ENCODE measurements around the gene NUP210. TPM values are rescaled to one million over a fixed set of nuclear protein-coding genes. Genes with fewer than 3 reads are reported as not detected.
A peak's percentile ranks its signal among the peaks of the same experiment; 100 is the strongest.

NUP210 gene
- total RNA-seq, 1 experiment from 2014 or later: 3.7 TPM

DNA sequence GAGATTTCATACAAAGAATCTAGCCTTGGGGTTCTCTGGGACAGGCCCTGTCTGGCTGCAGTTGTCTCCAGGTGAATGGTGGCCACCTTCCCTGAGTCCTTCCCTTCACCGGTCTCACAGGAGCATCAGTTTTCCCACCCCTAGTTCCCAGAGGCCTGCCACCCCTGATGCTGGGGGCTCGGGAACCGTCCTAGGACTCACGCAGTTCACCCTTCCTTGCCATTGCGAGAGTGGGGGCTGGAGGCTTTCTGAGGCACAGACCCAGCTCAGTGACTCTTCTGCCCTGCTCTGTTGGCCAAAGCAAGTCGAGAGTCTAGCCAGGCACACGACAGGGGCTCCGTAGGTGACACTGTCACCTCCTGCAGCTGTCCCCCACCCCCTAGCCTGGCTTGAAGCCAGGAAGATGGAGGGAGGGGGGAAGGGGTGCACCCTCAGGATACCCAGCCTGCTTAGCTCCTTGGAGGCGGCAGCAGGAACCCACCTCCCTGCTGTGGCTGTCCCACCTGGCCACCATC, 130.3 kb downstream of the NUP210 start:
- DNase-seq (ENCODE audit: low spot score): no peak

DNA sequence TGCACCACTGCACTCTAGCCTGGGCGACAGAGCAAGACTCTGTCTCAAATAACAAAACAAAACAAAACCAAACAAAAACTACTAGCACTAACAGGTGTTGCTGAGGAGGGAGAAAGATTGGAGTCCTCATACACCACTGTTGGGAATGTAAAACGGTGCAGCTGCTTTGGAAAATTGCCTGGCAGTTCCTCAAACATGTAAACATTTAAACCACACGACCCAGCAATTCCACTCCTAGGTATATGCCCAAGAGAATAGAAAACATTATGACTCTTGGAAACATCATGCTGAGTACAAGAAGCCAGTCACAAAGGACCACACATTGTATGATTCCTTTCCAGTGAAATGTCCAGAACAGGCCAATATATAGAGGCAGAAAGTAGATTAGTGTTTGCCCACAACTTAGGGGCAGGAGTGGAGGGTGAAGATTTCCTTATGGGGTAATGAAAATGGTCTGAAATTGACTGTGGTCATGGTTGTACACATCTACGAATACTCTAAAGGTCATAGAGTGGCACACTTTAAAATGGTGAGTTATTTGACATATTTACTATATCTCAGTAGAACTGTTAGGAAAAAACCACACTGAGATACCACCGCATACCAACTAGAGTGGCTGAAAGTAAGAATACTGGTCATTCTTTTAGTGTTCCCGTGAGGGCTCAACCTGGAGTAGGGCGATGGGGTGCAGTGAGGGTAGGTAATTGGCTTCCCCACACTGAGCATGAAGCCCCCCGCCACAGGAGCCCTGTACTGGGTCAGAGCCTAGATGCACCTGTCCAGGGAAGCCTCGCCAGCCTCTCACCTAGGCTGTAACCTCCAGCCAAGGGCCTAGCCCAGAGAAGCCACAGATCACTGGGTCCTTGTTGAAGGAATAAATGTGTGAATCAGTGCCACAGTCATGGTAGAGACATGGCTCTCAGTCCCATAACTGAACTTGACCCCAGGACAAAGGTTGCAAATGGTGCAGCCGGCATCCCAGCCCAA, 131.1 kb downstream of the NUP210 start:
- peak; percentile 86 for DNase-seq (ENCODE audit: low spot score)

DNA sequence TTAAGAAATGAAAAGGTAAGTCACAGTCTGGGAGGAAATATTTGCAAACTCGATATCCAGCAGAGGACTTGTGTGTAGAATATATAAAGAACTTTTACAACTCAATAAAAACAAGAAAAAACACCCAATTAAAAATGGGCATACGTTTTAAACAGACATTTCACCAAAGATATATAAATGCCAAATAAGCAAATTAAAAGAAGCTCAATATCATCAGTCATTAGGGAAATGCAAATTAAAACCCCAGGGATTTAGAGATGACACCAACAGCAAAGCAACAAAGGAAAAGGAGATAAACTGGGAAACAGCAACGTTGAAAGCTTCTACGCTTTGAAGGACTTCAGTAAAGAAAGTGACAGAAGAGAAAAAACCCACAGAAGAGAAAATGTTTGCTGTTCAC, 132.3 kb downstream of the NUP210 start:
- DNase-seq (ENCODE audit: low spot score): no peak

DNA sequence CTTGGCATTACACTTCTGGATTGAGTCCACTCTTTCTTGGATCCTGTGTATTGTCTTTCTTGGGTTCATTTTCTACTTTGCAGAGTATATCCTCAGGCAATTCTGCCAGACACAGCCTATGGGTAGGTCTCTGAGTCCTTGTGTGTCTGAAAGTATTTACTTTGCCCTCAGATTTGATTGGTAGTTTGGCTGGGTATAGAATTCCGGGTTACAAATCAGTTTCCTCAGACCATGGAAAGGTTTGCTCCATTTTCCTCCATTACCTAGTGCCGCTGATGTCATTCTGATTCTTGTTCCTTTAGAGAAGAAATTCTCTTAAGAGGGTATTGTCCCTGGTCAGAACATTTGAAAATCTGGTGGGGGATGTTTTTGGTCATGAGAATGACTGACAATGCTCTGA, 133.2 kb downstream of the NUP210 start:
- DNase-seq (ENCODE audit: low spot score): no peak

DNA sequence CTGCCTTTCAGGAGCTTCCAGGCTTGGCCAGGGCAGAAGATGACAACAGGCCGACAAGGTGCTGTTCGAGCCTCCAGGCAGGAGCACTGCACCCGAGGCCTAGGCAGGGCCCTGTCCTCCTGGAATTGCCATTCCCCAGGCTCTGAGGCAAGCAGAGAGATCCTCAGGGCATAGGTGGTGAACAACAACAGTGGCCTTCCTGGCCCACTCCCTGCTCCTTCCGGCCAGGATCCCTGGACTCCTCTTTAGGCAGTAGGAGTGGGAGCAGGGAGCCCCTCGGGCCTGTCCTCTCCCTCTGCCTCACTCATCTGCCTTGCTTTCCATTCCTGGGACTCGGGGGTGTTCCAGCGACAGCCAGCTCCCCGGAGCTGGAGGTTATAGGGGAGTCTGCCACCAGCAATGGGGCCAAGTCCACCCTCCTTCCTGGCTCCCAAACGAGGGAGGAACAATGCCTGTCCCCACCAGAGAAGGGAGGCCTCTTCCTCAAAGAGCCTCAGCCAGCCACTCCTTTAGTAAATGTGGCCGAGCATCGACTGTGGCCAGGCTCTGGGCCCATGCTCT, 135.0 kb downstream of the NUP210 start:
- no peak for DNase-seq (ENCODE audit: low spot score)

DNA sequence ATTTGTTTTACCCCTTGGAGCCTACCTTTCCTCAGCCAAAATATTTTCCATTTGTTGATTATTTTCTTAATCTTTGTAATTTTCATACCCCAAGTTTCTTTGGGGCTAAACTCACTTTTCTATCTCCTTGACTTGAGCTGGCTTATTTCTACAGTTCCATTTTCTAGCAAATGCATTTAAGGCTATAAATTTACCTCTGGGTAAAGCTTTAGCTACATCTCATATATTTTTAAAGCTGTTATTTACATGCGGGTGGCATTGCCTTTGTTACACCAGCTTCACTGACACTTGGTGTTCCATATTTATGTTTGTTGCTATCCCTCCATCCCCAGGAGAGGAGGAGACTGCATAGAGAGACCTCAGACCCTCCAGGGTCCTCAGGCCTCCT, 136.3 kb downstream of the NUP210 start:
- no peak for DNase-seq (ENCODE audit: low spot score)

DNA sequence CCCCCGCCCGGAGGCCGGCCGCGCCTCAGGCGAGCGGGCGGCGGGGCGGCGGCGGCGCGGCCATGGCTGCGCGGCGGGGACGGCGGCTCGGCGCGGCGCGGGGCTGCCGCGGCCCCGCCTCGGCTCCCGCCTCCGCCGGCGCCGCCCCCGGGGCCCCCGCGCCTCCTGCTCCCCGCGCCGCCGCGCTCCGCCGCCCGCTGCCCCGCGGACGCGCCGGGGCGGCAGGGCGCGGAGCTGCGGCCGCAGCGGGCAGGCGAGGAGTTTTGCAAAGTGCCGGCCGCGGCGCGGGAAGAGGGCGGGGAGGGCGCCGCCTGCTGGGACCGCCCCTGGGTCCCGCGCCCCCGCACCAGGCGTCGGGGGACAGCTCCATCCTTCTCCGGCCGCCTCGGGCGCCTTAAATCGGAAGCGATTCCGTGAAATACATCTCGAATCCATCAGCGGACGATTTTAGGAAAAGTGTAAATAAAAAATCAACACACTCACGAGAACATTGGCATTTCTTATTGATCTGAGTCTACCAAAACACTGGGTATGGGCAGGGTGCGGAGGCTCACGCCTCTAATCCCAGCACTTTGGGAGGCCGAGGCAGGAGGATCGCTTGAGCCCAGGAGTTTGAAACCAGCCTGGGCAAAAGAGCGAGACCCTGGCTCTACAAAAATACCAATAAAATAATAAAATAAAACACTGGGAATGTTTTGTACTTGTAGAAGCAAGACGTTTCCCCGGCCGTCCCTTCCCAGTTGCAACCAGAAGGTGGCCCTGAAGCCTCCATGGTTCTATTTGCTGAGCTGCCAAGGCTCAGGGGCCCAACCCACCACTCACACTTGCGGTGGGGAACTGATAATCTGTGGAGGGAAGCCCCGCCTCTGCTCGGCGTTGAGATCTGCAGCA, 136.9 kb downstream of the NUP210 start:
- DNase-seq (ENCODE audit: low spot score): no peak

DNA sequence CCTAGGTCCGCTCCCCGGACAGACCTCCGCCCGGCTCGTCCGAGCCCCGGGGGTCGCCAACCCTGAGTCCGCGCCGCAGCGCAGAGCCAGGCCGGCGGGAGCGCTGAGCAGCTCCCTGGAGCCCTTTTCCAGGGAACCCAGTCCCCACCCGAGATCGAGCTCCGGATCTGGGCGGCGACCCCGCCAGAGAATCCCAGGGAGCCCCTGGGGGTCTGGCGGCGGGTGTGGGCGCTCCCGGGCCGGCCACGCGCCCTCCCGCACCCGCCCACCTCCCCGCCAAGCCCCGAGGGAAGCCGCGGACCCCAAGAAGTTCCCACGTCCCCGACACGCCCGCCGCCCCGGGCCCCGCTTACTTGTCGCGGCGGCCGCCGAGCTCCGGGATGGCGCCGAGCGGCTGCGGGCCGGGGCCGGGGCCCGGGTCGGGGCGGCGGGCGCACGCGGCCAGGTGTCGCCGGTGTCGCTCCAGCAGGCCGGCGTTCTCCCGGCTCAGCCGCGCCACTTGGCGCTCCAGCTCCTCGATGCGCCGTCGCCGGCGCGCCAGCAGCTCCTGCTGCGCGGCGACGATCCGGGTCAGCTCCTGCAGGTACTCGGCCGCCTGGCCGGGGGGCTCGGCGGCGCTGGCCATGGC, 137.7 kb downstream of the NUP210 start:
- no peak for DNase-seq (ENCODE audit: low spot score)

DNA sequence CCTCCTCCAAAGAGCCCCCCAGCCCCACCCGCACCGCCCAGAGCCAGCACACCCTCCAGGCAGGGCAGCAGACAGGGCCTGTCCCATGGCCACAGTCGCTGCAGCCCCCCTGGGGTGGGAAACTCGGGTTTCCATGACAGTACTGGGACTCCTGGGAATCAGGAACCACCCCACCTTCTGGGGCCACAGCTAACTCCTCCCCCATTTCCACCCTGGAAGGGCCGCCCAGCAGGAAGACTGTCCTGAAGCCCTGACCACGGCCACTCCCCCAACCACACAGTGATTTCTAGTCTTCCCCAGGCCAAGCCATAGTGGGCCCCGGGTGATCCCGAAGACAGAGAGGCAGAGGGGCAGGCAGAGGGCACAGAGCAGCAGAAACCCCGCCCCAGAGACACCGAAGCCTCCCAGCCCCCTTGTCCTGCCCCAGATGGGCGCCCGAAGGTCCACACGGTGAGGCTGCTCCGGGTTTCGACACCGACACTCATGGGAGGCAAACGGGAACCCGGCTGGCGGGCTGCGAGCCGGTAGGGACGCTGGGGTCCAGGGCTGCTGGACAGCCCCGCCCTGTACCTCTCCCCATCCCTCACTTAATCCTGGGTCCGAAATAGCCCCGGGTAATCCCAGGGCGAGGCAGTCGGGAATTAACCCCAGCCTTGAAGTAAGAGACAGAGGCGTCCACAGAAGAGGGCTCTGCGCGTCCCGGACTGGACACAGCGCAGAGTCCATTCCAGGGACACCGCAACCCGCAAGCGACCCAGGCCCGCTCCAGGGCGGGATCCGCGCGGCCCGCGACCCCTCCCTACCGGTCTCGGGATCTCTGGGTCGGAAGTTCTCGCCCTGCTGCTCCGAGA, 138.4 kb downstream of the NUP210 start:
- DNase-seq (ENCODE audit: low spot score): peak; percentile 31

DNA sequence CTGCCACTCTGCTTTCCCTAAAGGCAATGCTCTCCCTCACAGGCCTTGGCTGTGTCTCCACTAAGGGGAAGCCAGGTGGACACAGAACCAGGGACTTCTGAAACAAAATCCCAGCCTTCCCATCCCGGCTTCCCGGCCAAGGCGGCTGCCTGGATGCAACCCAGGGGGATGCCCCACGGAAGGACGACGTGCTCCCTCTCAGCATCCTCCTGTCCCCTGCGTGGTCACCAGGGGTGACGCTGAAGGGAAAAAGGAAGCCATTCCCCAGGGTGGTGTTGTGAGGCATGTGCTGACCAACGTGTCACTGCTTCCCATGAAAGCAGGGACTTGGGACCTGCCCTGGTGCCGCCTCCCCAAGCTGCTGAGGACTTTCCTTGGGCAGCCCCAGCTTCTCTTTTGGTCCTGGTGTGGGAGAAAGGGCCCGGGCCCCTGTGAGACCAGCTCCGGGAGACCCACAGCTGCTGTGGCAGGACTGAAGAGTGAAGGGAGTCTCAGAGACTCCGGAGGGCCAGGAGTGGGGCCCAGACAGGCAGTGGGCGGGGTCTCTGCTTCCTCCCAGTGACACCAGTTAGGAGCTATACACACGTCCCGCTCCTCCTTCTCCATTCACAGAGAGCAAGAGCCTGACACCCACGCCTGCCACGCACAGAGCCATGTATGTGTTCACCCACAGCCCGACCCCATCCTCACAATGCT, 139.2 kb downstream of the NUP210 start:
- DNase-seq (ENCODE audit: low spot score): no peak

DNA sequence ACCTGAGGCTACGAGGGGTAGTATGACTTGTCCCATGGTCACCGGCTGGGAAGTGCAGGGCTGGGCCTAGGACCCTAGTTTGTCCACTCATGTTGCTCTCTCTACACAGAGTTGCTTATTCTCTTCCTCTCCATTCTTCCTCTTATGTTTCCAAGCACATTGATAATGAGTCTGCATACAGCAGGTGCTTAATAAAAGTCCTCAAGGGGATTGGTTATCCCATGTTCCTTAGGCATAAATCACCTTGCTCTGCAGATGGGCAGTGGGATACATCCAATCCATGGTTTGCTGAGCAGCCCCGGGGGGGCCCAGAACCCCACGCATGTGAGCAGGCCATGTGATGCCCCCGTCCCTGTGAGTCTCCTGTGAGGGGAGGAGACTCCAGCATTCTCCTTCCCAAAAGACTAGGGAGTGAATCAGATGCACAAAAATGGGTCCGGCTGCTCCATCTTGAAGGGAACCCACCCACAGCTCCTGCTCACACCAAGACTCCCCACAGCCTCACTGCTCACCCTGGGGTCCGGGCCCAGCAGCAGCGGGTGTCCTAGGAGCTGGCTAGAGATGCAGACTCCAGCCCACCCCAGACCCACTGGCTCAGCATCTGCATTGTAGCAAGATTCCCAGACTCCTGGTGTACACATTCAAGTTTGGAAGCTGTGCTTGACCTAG, 139.9 kb downstream of the NUP210 start:
- DNase-seq (ENCODE audit: low spot score): no peak

DNA sequence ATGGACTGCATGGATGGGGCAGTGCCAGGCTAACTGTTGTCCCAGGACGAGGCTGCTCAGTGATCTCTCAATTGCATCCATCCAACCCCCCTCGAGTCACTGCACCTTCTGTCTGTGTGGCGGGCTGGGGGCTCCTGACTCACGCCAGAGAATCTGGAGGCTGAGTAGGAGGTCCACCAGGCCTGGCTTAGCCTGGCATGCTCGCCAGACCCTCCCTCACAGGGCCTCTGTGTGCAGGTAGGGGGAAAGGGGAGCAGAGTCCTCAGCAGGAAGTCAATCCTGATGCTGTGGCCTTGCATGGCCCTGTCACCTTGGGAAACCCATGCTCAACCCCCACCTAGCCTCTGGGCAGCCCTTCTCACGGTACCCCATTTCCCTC, 140.6 kb downstream of the NUP210 start:
- DNase-seq (ENCODE audit: low spot score): no peak

DNA sequence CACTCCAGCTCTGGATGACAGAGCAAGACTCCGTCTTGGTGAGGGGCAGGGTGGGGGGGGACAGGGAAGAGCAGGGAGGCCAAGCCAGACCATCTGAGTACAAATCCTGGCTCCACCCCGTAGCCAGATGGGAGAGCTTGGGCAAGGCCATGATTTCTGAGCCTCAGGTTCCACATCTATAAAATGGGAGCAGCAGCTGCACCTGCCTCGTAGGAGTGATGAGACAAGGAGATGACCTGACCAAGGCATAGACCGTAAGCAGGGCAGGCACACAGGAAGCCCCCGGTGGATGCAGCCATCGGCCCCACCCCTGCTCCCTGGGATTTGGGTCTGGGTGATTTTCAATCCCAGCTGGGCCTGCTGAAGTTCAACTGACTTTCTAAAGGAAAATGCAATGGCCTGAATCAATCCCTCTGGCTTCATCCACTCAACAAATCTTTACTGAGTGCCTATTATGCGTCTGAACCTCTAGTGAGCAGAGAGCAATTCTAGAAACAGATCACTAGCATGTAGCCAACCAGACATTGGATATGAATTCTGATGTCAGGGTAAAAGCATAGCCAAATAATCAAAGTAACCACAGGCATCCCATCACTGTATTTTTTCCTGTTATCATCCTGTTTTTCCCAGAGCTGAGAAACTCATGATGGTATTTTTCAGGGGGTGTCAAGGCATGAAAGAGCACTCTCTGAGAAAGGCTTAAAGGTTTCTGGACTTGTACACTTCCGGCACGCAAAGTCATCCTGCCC, 141.2 kb downstream of the NUP210 start:
- no peak for DNase-seq (ENCODE audit: low spot score)

DNA sequence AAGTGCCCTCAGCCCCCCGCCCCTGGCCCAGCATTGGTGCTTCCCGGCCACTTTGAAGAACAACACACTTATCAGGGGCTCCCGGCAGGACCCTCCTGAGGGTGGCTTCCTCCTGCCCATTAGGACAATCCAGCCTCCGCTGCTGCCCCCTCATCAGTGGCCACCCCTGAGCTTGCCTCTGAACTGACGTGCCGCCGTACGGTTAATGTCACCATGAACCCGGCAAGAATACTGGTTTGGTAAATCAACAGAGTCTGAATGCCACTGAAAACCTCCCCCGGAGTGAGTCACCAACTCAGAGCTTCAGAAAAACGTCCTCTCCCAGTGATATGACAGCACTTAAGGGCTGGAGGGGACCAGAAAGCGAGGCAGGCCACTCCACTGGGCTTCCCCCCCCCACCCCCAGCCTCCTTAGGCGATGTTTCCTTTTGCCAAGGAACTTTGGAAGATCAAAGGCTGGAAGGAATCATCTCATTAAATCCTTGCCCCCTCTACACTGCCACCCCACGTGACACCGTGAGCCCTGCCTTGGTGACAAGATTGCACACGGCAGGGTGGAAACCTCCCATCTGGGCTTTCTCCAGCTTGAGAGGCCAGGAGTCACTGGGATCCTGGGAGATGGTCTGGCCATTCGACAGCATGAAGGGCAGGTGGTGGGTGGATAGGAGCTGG, 142.1 kb downstream of the NUP210 start:
- DNase-seq (ENCODE audit: low spot score): peak; percentile 25

DNA sequence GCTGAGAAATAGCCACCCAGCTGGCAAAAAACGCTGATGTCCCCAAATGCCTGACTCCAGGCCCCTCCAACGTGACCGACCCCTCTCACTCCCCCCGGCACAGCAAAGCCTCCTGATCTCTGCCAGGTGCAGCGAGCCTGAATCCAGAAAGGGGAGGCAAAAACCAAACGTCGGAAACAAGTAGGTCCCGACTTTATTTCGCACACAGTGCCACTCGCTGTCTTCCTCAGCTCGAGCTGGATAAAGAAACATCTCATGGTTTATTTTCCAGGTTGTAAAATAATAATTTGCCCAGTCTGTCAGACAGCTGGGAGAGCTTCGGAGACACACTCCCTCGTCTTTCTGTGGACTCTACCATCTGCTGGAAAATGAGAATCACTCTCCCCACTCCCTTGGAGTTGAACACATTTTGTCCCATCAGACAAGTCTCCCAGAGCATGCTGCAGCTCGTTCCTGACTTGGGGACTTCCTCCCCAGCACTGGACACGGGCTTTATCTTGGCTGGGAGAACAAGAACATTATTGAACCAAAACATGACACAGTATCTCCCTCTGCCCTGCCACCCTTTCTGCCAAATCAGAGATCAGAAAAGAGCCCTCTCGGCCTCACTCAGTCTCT, 142.8 kb downstream of the NUP210 start:
- no peak for DNase-seq (ENCODE audit: low spot score)

DNA sequence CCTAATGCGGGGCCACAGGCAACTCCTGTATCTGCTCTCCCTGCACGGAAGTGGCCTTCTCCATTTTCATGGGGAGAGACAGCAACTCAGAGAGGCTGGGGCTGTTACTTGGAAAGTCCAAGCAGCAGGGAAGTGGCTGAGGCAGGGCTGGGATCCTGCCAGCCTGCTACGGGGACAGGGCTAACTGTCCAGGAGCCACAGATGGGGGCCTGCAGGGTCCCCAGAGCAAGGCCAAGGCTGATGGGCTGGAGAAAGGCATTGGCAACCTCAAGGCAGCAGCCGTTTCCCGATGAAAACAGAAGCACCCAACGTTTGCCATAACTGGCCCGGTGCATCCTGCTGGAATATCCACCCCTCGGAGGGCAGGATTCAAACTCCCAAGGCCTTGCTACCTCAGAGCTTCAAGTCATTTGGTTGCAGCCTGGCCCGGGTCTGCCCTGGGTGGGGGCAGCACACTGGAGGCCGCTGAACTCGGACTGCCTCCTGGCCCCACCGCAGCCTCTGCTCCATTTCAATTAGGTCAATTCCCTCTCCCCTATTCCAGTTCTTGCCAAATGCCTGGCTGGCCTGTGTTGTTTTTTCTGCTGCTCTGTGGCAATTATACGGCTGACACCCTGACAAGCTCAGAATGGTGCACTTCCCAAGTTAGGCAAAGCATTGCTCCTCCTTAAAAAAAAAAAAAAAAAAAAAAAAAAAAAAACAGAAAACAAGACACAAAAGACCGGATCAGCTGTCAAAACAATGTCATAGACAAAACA, 143.5 kb downstream of the NUP210 start:
- DNase-seq (ENCODE audit: low spot score): no peak
